Measurements from ENCODE around the gene TJP2. TPM values are rescaled to one million over a fixed set of nuclear protein-coding genes. Genes with fewer than 3 reads are reported as not detected.
A peak's percentile ranks its signal among the peaks of the same experiment; 100 is the strongest.

TJP2 gene
- polyA plus RNA-seq, 1 donor from 2014 or later: 3.1 TPM

DNA sequence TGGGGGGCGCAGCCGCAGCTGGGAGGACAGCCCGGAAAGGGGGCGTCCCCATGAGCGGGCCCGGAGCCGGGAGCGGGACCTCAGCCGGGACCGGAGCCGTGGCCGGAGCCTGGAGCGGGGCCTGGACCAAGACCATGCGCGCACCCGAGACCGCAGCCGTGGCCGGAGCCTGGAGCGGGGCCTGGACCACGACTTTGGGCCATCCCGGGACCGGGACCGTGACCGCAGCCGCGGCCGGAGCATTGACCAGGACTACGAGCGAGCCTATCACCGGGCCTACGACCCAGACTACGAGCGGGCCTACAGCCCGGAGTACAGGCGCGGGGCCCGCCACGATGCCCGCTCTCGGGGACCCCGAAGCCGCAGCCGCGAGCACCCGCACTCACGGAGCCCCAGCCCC is 47.0 kb downstream of the TJP2 start:
- no peak overlapping the region for H3K4me2 ChIP-seq (ENCODE audit: low read length)
- no peak overlapping the region for H3K9ac ChIP-seq (ENCODE audit: low read length)
- H3K9me3 ChIP-seq (ENCODE audit: low read length): no peaks in the 10 kb centered on the region
- TF ChIP-seq POLR2AphosphoS5 (IDR thresholded peaks at IDR 0.05): no peak
- no peak for TF ChIP-seq EP300 (conservative IDR thresholded peaks at IDR 0.05; ENCODE audit: poor library complexity, severe bottlenecking)
- no peak for TF ChIP-seq MXI1 (conservative IDR thresholded peaks at IDR 0.05; ENCODE audit: poor library complexity, severe bottlenecking)
- H3K4me3 ChIP-seq (ENCODE audit: low read length): no peak overlapping the region
- H3K27ac ChIP-seq (ENCODE audit: low read length): no peak overlapping the region
- no peak overlapping the region for H2AFZ ChIP-seq (ENCODE audit: low read depth, low read length)
- H3F3A ChIP-seq (ENCODE audit: insufficient read depth, low read length, poor library complexity, severe bottlenecking): no peaks in the 10 kb centered on the region
- no peaks in the 10 kb centered on the region for H3K79me2 ChIP-seq (replicated peaks; ENCODE audit: insufficient read depth, low read length)
- H3K9me2 ChIP-seq (ENCODE audit: insufficient read depth, low read length): no peaks in the 10 kb centered on the region
- no peaks in the 10 kb centered on the region for H4K20me1 ChIP-seq (ENCODE audit: insufficient read depth)
- no peaks in the 10 kb centered on the region for H3K27me3 ChIP-seq (ENCODE audit: insufficient read depth, low read depth, low read length)
- no peaks in the 10 kb centered on the region for H3K36me3 ChIP-seq (ENCODE audit: insufficient read depth, low read length)

DNA sequence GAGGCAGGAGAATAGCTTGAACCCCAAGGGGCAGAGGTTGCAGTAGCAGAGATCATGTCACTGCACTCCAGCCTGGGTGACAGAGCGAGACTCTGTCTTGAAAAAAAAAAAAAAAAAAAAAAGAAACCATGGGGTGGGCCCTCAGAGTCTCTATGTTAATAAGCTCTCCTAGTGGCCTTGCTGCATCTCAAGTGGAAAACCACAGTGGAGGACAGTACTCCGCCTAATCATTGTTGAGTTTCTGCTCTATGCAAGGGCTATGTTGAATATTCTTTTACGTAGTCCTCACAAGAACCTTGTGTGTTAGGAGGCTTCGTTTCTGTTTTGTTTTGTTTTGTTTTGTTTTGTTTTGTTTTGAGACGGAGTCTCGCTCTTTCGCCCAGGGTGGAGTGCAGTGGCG is 48.9 kb downstream of the TJP2 start:
- H2AFZ ChIP-seq (ENCODE audit: low read depth, low read length): no peak overlapping the region
- H3K4me3 ChIP-seq (ENCODE audit: low read length): no peak overlapping the region
- no peak overlapping the region for H3K9ac ChIP-seq (ENCODE audit: low read length)
- no peaks in the 10 kb centered on the region for H3F3A ChIP-seq (ENCODE audit: insufficient read depth, low read length, poor library complexity, severe bottlenecking)
- H3K27ac ChIP-seq (ENCODE audit: low read length): no peak overlapping the region
- no peaks in the 10 kb centered on the region for H4K20me1 ChIP-seq (ENCODE audit: insufficient read depth)
- no peaks in the 10 kb centered on the region for H3K9me2 ChIP-seq (ENCODE audit: insufficient read depth, low read length)
- no peaks in the 10 kb centered on the region for H3K79me2 ChIP-seq (replicated peaks; ENCODE audit: insufficient read depth, low read length)
- no peaks in the 10 kb centered on the region for H3K36me3 ChIP-seq (ENCODE audit: insufficient read depth, low read length)
- H3K4me2 ChIP-seq (ENCODE audit: low read length): no peak overlapping the region
- no peaks in the 10 kb centered on the region for H3K27me3 ChIP-seq (ENCODE audit: insufficient read depth, low read depth, low read length)
- TF ChIP-seq EZH2 (IDR thresholded peaks at IDR 0.05; ENCODE audit: borderline replicate concordance, insufficient read depth, low read length, poor library complexity, severe bottlenecking) (no peak), MXI1 (conservative IDR thresholded peaks at IDR 0.05; ENCODE audit: poor library complexity, severe bottlenecking) (no peak)
- no peaks in the 10 kb centered on the region for H3K9me3 ChIP-seq (ENCODE audit: low read length)

DNA sequence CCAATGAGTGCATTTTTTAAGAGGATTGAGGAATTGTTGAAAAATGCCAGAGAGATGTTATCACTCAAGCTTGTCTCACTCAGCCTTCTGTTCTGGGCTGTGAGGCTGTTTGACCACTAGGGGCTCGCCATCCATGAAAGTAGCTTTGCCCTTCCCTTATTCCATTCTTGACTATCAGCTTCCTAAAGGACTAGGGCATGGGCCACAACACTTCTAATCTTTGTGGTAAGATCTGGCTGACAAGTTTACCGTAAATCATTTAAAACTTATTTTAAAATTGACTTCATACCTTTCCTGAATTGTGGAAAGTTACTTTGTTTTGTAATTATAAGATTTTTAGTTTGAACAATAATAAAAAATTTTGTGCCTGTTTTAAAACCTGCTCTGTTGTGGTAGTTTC is 49.5 kb downstream of the TJP2 start:
- H3K27ac ChIP-seq (ENCODE audit: low read length): no peak overlapping the region
- no peaks in the 10 kb centered on the region for H4K20me1 ChIP-seq (ENCODE audit: insufficient read depth)
- H3K36me3 ChIP-seq (ENCODE audit: insufficient read depth, low read length): no peaks in the 10 kb centered on the region
- H3K9me2 ChIP-seq (ENCODE audit: insufficient read depth, low read length): no peaks in the 10 kb centered on the region
- no peaks in the 10 kb centered on the region for H3F3A ChIP-seq (ENCODE audit: insufficient read depth, low read length, poor library complexity, severe bottlenecking)
- H3K4me3 ChIP-seq (ENCODE audit: low read length): no peak overlapping the region
- H3K79me2 ChIP-seq (replicated peaks; ENCODE audit: insufficient read depth, low read length): no peaks in the 10 kb centered on the region
- no peaks in the 10 kb centered on the region for H3K27me3 ChIP-seq (ENCODE audit: insufficient read depth, low read depth, low read length)
- H3K9me3 ChIP-seq (ENCODE audit: low read length): no peaks in the 10 kb centered on the region
- H3K4me2 ChIP-seq (ENCODE audit: low read length): no peak overlapping the region
- no peak overlapping the region for H2AFZ ChIP-seq (ENCODE audit: low read depth, low read length)
- no peak overlapping the region for H3K9ac ChIP-seq (ENCODE audit: low read length)
- TF ChIP-seq SMC3 (conservative IDR thresholded peaks at IDR 0.05; ENCODE audit: poor library complexity) (no peak), CTCF (IDR thresholded peaks at IDR 0.05; ENCODE audit: poor library complexity, severe bottlenecking) (peak; percentile 49)

GRCh38 chr9:69229367-69229766 is 55.3 kb downstream of the TJP2 start:
- Histone ChIP-seq H4K20me1 (ENCODE audit: insufficient read depth) (no peaks in the 10 kb centered on the region), H3K4me3 (ENCODE audit: low read length) (no peak overlapping the region), H3K9ac (ENCODE audit: low read length) (no peak overlapping the region), H3K27ac (ENCODE audit: low read length) (no peak overlapping the region), H3K36me3 (ENCODE audit: insufficient read depth, low read length) (no peaks in the 10 kb centered on the region), H3K27me3 (ENCODE audit: insufficient read depth, low read depth, low read length) (no peaks in the 10 kb centered on the region), H3K4me2 (ENCODE audit: low read length) (no peak overlapping the region), H3F3A (ENCODE audit: insufficient read depth, low read length, poor library complexity, severe bottlenecking) (no peaks in the 10 kb centered on the region), H3K79me2 (replicated peaks; ENCODE audit: insufficient read depth, low read length) (no peaks in the 10 kb centered on the region), H3K9me2 (ENCODE audit: insufficient read depth, low read length) (no peaks in the 10 kb centered on the region), H2AFZ (ENCODE audit: low read depth, low read length) (no peak overlapping the region), H3K9me3 (ENCODE audit: low read length) (no peaks in the 10 kb centered on the region)
- TF ChIP-seq REST (IDR thresholded peaks at IDR 0.05; ENCODE audit: borderline replicate concordance) (no peak), POLR2AphosphoS5 (IDR thresholded peaks at IDR 0.05) (no peak), TAF1 (IDR thresholded peaks at IDR 0.05; ENCODE audit: low read depth) (no peak), EP300 (conservative IDR thresholded peaks at IDR 0.05; ENCODE audit: poor library complexity, severe bottlenecking) (no peak), EZH2 (IDR thresholded peaks at IDR 0.05; ENCODE audit: borderline replicate concordance, insufficient read depth, low read length, poor library complexity, severe bottlenecking) (no peak), CTCF (IDR thresholded peaks at IDR 0.05; ENCODE audit: poor library complexity, severe bottlenecking) (no peak), MXI1 (conservative IDR thresholded peaks at IDR 0.05; ENCODE audit: poor library complexity, severe bottlenecking) (no peak), SMC3 (conservative IDR thresholded peaks at IDR 0.05; ENCODE audit: poor library complexity) (no peak), RAD21 (conservative IDR thresholded peaks at IDR 0.05) (no peak)

All from neural cell (in vitro differentiated cells).